ENCODE measurements around the gene ATP6V1B1.

- TF ChIP-seq CTCF (IDR thresholded peaks at IDR 0.05) (no peak), ZFX (IDR thresholded peaks at IDR 0.05; ENCODE audit: borderline replicate concordance) (no peak)
Measured at GRCh38 chr2:70901227-70902066, 34.3 kb upstream of the ATP6V1B1 start.
